Measurements from ENCODE around the gene NLGN4X. TPM values are rescaled to one million over a fixed set of nuclear protein-coding genes. Genes with fewer than 3 reads are reported as not detected.

Gene NLGN4X
- total RNA-seq, 1 experiment from 2014 or later = not detected

DNA sequence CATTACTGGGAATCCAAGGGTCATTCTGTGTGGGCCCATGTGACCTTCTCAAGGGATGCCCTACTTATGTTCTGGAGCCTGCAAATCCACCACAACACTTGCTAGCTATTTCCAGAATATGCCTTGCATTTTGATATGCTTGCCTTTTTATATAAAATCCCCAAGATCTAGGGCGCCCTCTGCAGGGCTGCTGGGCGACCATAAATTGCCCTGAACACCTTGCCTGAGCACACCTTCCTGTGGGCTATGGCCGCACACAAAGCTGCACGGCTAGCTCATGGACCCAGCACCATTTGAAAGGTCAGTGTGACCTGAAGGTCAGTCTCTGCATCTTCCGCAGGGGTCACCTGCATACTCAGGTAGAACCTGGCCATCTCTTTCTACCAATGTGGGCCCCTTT, 311.7 kb downstream of the NLGN4X start:
- ATAC-seq (no peak), DNase-seq (ENCODE audit: low read depth, low spot score) (no peak)
- ChIA-PET POLR2A (no interaction called here), CTCF (no interaction called here)
- no peak overlapping the region for H3K4me3 ChIP-seq (ENCODE audit: low read depth in 2 of 2, low read length in 2 of 2)
- no peaks in the 10 kb centered on the region for H3K27me3 ChIP-seq (ENCODE audit: control insufficient read depth, insufficient read depth, low read length)
- BruUV-seq (replicated peaks) = no TSS peak
- no peaks in the 10 kb centered on the region for H3K9me3 ChIP-seq (ENCODE audit: control insufficient read depth, insufficient read depth, low read depth, low read length)
- TF ChIP-seq, protein P1, sequence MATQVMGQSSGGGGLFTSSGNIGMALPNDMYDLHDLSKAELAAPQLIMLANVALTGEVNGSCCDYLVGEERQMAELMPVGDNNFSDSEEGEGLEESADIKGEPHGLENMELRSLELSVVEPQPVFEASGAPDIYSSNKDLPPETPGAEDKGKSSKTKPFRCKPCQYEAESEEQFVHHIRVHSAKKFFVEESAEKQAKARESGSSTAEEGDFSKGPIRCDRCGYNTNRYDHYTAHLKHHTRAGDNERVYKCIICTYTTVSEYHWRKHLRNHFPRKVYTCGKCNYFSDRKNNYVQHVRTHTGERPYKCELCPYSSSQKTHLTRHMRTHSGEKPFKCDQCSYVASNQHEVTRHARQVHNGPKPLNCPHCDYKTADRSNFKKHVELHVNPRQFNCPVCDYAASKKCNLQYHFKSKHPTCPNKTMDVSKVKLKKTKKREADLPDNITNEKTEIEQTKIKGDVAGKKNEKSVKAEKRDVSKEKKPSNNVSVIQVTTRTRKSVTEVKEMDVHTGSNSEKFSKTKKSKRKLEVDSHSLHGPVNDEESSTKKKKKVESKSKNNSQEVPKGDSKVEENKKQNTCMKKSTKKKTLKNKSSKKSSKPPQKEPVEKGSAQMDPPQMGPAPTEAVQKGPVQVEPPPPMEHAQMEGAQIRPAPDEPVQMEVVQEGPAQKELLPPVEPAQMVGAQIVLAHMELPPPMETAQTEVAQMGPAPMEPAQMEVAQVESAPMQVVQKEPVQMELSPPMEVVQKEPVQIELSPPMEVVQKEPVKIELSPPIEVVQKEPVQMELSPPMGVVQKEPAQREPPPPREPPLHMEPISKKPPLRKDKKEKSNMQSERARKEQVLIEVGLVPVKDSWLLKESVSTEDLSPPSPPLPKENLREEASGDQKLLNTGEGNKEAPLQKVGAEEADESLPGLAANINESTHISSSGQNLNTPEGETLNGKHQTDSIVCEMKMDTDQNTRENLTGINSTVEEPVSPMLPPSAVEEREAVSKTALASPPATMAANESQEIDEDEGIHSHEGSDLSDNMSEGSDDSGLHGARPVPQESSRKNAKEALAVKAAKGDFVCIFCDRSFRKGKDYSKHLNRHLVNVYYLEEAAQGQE (IDR thresholded peaks at IDR 0.05; ENCODE audit: insufficient read depth in 1 of 2, low read depth in 2 of 2, low read length in 1 of 2) = no peak
- no peak for TF ChIP-seq TCF7L2 (IDR thresholded peaks at IDR 0.05; ENCODE audit: low read depth, low read length)
- H3K27ac ChIP-seq (ENCODE audit: low read length) = no peak overlapping the region
- H3K36me3 ChIP-seq (ENCODE audit: control insufficient read depth, insufficient read depth, low read length) = no peaks in the 10 kb centered on the region
- no peaks in the 10 kb centered on the region for H3K4me1 ChIP-seq (ENCODE audit: control insufficient read depth, insufficient read depth, low read length)
- intact Hi-C loops (cut with micrococcal nuclease; ENCODE audit: unreplicated experiment) (no loop called here), in situ Hi-C loops (cut with HindIII; ENCODE audit: low pct_unique_long_range_greater_than_20kb, low sequenced_read_pairs) (no loop called here)

DNA sequence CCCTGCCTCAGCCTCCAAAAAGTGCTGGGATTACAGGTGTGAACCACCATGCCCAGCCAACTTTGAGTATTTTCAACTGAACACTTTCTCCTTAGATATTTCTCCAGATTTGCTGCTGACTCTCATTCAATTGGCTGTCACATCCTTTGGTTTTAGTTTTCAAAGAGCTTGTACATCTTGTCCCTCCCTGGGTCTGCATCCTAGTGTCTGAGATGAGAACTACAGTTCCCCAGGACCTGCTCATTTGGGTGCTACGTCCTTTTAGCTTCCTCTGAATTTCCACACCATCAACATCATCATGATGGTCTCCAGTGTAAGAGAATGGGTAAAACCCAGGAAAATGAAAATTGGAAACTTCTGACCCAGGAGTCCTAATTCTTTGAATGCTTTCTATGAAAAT, 312.9 kb downstream of the NLGN4X start:
- no peaks in the 10 kb centered on the region for H3K9me3 ChIP-seq (ENCODE audit: control insufficient read depth, insufficient read depth, low read depth, low read length)
- TF ChIP-seq, protein P1 (IDR thresholded peaks at IDR 0.05; ENCODE audit: insufficient read depth in 1 of 2, low read depth in 2 of 2, low read length in 1 of 2) = no peak
- TF ChIP-seq TCF7L2 (IDR thresholded peaks at IDR 0.05; ENCODE audit: low read depth, low read length) = no peak
- no peak for TF ChIP-seq POLR2AphosphoS5 (IDR thresholded peaks at IDR 0.05; ENCODE audit: low read depth, low read length)
- TF ChIP-seq CTCF (IDR thresholded peaks at IDR 0.05) = no peak
- TF ChIP-seq SIN3A (IDR thresholded peaks at IDR 0.05; ENCODE audit: borderline replicate concordance, insufficient read depth, low read depth, low read length) = no peak
- intact Hi-C loops (cut with micrococcal nuclease; ENCODE audit: unreplicated experiment) = no loop called here
- no peaks in the 10 kb centered on the region for H3K36me3 ChIP-seq (ENCODE audit: control insufficient read depth, insufficient read depth, low read length)
- ChIA-PET POLR2A (no interaction called here), CTCF (no interaction called here)
- in situ Hi-C loops (cut with HindIII; ENCODE audit: low pct_unique_long_range_greater_than_20kb, low sequenced_read_pairs) = no loop called here
- no TSS peak for BruUV-seq (replicated peaks)
- H3K27me3 ChIP-seq (ENCODE audit: control insufficient read depth, insufficient read depth, low read length) = no peaks in the 10 kb centered on the region
- H3K27ac ChIP-seq (ENCODE audit: low read length) = no peak overlapping the region
- DNase-seq (ENCODE audit: low read depth, low spot score) (no peak), ATAC-seq (no peak)
- H3K4me1 ChIP-seq (ENCODE audit: control insufficient read depth, insufficient read depth, low read length) = no peaks in the 10 kb centered on the region
- H3K4me3 ChIP-seq (ENCODE audit: low read depth in 2 of 2, low read length in 2 of 2) = no peak overlapping the region
